Head of caudate nucleus (tissue), 42 donors: ENCODE results near the gene ZNF415.

Experiments used
- DNase-seq, 42 donors: peaks; one replicate each; pipeline versions ENCODE4 v3.0.0 to v3.0.0-alpha.2; 2020 to 2021; ENCODE audit warnings: mixed read lengths in 7 of 42
- intact Hi-C: fragments of 100-400 bp; cut with DNase I; formaldehyde crosslinking; loops from one replicate; pipeline ENCODE4 v1.15.0; 2022

The ZNF415 gene

GRCh38 chr19:53076984-53077383, 55.7 kb downstream of the ZNF415 start:
- DNase-seq, result peak; percentile 41 to 91 (median 77)
- intact Hi-C loops, result loop anchor here (10.0 kb wide), 1 partner anchor 58 kb away; the partner anchor contains the start of gene ZNF415

- intact Hi-C loops, result no loop called here
- no peak for DNase-seq
Observed at GRCh38 chr19:53068834-53069233, 63.9 kb downstream of the ZNF415 start.

- no peak for DNase-seq
- intact Hi-C loops, result no loop called here
Observed at GRCh38 chr19:53068199-53068598, 64.5 kb downstream of the ZNF415 start.

- peak in 39 of 42 donors; percentile 12 to 73 (median 44) for DNase-seq
- intact Hi-C loops, result no loop called here
Observed at GRCh38 chr19:53057904-53058580, 74.7 kb downstream of the ZNF415 start.
